Activated naive CD4-positive, alpha-beta T cell treated with Interleukin-2 at 50 U/mL for 16 hours (primary cell): ENCODE measurements around the gene SMIM20.
"Not testable (repeated sequence)": the region's sequence is repeated elsewhere in the genome, so short reads cannot be mapped to it uniquely, and the experiment has no call there.

ENCODE experiments used
- DNase-seq: peaks from one replicate; pipeline ENCODE4 v3.0.0-alpha.2; 2020

The SMIM20 gene

DNA sequence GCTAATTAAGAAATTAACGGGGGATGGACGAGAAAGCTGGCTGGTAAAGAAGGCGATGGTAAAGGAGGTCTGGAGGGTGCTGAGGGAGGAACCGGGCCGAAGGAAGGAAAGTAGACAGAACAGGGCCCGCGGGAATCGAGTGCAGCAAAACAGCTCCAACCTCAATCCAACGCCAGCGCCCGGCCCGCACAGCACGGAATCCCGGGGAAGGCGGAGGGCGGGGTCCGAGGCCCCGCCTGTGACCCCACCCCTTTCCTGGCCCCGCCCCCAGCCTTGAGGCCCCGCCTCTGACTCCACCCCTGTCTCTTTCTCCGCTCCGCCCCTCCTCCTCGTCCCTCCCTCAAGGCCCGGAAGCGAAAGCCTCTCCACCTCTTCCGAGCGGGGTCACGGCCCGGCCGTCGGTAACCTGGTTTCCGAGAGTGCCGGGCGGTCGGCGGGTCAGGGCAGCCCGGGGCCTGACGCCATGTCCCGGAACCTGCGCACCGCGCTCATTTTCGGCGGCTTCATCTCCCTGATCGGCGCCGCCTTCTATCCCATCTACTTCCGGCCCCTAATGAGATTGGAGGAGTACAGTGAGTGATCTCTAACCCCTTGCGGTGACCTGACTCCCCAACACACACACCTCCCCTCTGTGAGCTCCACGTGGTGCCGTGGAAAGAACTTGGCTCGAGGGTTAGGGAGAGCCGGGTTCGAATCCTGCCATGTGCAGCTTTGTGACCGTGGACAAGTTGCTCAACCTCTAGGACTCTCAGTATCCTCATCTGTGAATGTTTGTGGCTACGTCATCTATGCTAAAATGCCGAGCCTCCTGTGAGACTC lies at the start of gene SMIM20:
SMIM20 (plus strand) TSS at position 370 of the 819 bp plus-strand sequence; CDS start at position 464, 94 bp downstream.
- DNase-seq: peak; percentile 86

DNA sequence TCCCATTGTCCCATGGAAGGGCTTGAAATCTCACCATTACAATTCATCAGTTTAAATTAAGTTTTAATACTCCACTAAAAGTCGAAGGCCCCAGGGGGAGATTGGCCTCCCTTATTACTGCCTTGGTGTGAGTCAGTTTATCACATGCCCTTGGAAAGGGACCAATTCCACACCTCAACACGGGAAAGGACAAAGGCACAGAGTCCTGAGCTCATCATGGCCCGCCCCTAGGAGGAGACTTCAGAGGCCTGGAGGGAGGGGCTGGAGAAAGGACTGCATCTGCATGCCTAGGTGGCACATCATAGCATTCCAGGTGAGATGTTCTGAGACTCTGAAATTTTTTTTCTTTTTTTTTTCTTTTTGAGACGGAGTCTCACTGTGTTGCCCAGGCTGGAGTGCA lies 48.4 kb upstream of the SMIM20 start:
- DNase-seq: no peak

GRCh38 chr4:25866401-25866800 lies 47.6 kb upstream of the SMIM20 start:
- DNase-seq: not testable (repeated sequence)

DNA sequence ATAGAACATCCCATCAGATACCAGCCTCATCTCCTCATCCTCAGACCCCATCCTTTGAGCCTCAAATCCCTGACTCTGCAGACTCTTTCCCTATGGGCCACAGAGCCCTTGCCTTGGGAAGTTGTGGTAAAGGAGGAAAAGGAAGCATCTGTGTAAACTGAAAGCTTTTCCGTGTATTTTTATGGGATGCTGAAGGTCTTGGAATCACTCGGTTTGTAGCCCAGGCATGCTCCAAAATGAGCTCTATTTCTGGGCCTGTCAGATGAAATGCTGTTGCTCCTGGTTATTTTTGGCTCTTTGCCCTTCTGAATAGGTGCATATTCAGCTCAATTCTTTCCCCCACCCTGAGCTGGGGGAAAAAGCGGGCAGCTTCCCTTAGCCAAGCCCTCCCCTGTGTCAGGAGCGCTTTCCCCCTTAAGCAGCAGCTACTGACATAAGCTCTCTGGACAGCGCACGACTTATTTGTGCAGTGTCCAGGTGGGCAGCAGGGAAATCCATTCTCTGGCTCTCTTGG lies 46.2 kb upstream of the SMIM20 start:
- DNase-seq: no peak

GRCh38 chr4:25870081-25870480 lies 43.9 kb upstream of the SMIM20 start:
- DNase-seq: no peak

GRCh38 chr4:25872851-25873631 lies 41.0 kb upstream of the SMIM20 start:
- no peak for DNase-seq

- DNase-seq: no peak
Measured at GRCh38 chr4:25873632-25874129, 40.3 kb upstream of the SMIM20 start.

DNA sequence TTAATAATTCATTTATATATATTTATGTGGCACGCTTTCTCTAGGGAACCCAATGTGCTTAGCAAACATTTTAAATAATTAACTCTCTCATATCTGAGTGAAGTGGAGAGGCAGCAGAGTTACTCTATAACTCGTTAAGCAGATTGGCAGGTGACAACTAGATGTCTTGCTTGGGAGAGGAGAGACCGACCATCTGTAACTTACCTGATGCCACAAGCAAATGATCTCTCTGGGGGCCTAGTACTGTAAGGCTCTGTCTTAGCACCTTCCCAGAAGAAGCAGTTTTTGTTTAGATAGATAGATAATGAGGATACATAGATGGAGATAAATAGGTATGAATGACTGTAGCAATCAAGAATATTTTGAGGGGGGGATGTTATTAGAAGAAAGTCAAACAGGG lies 39.4 kb upstream of the SMIM20 start:
- DNase-seq: no peak

DNA sequence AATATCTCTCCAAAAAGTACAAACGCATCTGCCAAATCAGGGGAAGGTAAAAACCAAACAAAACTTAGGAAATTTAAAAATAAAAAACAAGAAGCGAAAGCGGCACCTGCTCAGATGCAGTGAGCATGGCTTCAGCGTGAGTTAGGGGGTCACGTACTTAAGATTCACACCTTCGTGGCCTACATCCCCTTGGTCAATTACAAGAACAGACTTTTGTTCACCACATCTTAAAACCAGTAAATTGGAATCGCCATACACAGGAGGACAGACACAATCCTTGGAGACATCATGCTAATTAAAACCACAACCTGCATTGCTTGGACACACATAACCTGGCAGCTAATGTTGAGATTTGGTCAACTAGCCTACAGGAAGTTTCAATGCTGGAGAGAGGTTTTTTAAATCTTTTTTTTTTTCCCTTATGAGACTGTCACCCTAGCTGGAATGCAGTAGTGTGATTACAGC lies 38.7 kb upstream of the SMIM20 start:
- DNase-seq: no peak

GRCh38 chr4:25878676-25879075 lies 35.3 kb upstream of the SMIM20 start:
- DNase-seq: no peak

- DNase-seq: no peak
Measured at GRCh38 chr4:25879091-25879584, 34.9 kb upstream of the SMIM20 start.

- DNase-seq: no peak
Measured at GRCh38 chr4:25879587-25879986, 34.4 kb upstream of the SMIM20 start.

DNA sequence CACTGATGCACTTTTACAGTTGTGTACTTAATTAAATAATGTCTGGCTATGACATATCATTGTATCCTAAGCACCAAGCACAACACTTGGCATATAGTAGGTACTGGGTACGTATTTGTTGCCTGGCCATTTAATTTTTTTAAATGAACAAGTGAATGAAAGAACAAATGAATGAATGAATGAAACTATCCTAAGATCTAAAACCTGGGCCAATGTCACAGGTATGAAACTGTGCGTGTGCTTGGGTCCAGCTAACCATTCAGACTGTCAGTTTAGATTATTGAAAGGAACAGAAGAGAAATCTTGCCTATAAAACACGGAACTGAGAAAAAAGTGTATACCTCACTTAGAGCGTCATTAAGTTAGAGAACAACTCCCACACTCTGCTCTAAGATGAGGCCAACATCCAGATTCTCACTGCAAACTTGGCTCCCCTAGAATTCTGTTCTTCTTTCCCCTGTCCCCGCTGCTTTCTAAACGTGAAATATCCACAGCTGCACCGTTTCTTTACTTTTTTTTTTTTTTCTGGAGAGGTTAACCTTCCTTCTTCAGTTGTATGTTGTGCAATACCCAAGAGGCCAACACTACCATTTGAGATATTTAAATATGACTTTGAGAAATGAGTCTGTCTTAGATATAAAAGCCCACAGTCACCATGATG lies 33.9 kb upstream of the SMIM20 start:
- DNase-seq: no peak

DNA sequence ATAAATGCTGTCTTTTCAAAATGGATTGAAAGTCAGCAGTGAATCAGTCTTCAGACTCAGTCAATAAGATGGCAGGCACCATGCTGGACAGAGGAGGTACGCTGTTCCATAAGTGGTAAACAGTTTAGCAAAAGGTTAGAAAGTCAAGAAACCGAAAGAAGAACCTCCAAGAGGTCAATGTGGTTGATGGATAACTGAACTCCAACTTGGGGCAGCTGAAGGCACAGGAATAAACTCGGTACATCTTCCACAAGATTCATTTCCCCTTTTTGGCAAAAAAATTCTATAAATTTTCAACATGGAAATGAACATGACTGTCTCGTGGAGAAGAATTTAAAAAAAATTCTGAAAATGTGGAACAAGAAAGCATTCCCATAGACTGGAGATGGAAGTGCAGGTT lies 32.8 kb upstream of the SMIM20 start:
- DNase-seq: no peak

DNA sequence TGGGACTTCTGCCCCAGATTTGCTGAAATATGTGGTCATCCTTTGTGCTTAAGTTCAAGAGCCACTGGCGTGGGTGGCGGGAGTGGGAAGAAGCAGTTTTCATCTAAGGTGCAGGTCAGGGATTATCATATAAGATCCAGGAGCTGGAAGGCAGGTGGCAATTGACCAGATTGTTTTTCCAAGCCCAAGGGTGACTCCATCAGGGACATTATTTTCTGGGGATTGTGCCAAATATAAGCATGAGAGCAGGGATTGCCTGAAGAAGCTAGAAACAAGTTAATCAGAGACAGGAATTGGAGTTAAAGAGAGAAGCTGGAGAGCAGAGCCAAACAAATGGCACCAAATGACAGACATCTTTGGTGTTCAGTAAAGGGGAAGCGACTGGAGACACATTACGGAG lies 31.8 kb upstream of the SMIM20 start:
- DNase-seq: no peak

- no peak for DNase-seq
Measured at GRCh38 chr4:25883565-25883964, 30.5 kb upstream of the SMIM20 start.

GRCh38 chr4:25884031-25884782 lies 29.8 kb upstream of the SMIM20 start:
- no peak for DNase-seq

DNA sequence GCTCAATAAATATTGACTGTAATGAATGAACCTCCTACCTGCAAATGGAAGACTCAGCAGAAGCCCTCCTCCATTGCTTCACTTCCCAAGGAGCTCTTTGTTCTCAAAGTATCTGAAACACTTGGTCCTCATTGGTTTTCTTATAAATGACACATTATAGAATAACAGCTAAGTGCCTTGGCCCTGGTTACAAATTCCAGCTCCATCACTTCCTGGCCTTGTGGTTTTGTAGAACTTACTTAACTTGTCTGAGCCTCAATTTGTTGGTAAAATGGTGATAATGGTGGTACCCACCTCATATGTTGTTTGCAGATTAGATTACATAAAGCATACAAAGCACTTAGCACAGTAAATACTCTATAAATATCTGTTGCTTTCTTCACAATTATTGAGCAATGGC lies 25.2 kb upstream of the SMIM20 start:
- no peak for DNase-seq

DNA sequence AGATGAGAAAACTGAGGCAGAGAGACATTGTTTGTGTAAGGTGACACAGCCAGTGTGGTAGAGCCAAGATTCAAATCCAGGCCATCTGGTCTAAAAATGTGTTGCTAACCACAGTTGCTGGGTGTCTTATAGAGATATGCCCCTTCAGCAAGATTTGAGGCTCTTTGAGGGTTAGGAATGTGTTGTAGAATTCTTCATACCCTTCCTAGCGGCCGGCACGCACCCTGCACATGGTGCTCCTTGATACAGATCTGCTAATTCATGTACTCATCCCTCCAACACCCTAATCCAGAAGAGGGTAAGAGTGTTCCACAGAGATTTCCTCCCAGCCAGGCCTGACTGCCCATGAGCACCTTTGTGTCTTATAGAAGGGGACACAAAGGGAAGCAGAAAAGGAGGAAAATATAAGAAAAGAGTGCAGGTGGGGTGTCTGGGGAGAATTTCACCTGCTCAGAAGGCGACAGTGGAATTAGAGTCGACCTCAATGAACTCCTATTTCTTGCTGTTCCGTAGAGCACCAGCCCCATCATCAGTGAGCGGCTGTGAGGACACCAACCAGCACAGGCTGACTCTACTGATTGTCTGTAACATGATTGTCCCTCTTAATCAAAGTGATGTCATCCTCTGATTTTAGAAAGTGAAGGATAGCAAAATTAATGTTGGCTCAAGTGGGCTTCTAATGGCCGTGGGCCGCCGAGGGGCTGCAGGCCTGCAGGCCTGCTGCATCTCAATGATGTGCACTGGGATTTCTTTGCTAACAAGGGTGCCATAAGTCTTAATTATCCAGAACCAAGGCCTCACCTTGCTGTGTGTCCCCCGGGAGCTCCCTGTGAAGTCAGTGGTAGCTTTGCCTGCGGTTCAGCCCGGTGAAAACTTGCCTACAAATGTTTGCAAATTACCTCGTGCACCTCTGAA lies 24.2 kb upstream of the SMIM20 start:
- no peak for DNase-seq

DNA sequence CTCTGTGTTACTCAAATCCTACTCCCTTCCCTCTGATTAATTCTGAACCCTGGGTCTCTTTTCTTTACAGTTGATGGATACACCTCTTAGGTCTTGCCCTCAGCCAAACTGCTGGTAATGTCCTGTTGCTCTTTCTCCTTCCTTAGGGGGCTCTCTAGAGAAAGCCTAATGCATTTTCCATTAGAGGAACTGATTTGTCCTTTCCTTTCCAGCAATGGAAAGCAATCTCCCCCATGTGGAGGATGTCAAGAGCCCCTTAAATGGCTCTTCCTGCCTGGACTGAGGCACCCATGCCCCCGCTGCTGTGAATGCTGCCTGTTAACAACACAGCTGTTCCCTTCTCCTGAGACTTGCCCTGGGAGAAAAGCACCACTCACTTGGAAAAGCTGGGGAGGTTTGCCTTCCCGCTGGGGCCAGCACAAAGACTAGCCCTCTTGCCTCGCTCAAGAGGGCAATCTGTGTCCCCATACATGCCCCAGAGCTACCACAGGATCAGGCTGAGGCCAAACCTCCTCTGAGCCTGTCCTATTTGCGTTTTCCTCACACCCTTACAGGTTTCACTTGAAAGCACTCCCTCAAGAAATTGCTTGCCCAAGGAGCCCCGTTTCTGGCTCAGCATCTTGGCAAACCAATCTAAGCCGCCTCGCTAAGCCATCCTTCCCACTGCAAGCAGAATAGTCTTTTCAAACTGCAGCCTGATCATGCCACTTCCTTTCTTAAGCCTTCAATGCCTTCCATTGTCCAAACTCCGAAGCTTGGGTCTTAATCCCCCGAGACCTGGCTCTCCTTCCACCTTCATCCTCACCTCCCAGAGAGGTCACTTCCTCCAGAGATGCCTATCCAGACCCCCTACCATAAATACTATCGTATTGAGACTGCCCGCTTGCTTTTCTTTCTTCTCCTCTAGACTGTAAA lies 23.2 kb upstream of the SMIM20 start:
- DNase-seq: no peak
